Measurements from ENCODE around the gene GSTM2.

The GSTM2 gene

GRCh38 chr1:109722908-109723691, 55.2 kb downstream of the GSTM2 start:
- no peak overlapping the region for H3K27ac ChIP-seq
- H3K4me3 ChIP-seq (ENCODE audit: low read depth, low read length), result no peak overlapping the region
- H3K9me3 ChIP-seq (ENCODE audit: severe bottlenecking), result peaks cover 5% of the 10 kb centered on the region
- TF ChIP-seq, protein P1, sequence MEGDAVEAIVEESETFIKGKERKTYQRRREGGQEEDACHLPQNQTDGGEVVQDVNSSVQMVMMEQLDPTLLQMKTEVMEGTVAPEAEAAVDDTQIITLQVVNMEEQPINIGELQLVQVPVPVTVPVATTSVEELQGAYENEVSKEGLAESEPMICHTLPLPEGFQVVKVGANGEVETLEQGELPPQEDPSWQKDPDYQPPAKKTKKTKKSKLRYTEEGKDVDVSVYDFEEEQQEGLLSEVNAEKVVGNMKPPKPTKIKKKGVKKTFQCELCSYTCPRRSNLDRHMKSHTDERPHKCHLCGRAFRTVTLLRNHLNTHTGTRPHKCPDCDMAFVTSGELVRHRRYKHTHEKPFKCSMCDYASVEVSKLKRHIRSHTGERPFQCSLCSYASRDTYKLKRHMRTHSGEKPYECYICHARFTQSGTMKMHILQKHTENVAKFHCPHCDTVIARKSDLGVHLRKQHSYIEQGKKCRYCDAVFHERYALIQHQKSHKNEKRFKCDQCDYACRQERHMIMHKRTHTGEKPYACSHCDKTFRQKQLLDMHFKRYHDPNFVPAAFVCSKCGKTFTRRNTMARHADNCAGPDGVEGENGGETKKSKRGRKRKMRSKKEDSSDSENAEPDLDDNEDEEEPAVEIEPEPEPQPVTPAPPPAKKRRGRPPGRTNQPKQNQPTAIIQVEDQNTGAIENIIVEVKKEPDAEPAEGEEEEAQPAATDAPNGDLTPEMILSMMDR (IDR thresholded peaks at IDR 0.05; ENCODE audit: low read depth, low read length), result no peak
- no peaks in the 10 kb centered on the region for H3K27me3 ChIP-seq (ENCODE audit: insufficient read depth, low read depth, severe bottlenecking)
- DNase-seq, result no peak
- no peaks in the 10 kb centered on the region for H3K36me3 ChIP-seq
